ENCODE measurements around the gene RNF7. TPM values are rescaled to one million over a fixed set of nuclear protein-coding genes. Genes with fewer than 3 reads are reported as not detected.

RNF7 gene
- total RNA-seq, 1 experiment from 2014 or later: 126 TPM

GRCh38 chr3:141708367-141708766, 29.7 kb upstream of the RNF7 start:
- H3K27me3 Mint-ChIP-seq (ENCODE audit: low read depth): no peaks in the 10 kb centered on the region
- Histone ChIP-seq H3K9ac (ENCODE audit: extremely low read depth, insufficient read length, low read length) (no peak overlapping the region), H2BK15ac (ENCODE audit: low read depth, low read length) (no peak overlapping the region), H2BK5ac (ENCODE audit: insufficient read length, low read length) (no peak overlapping the region), H3K14ac (ENCODE audit: insufficient read depth, low read length) (no peak overlapping the region), H2AFZ (ENCODE audit: low read length) (no peak overlapping the region), H3K27me3 (ENCODE audit: insufficient read depth, low read length) (no peaks in the 10 kb centered on the region), H3K23me2 (ENCODE audit: insufficient read length, low read depth, low read length, poor library complexity, severe bottlenecking) (no peaks in the 10 kb centered on the region), H2BK20ac (ENCODE audit: low read depth, low read length, poor library complexity, severe bottlenecking) (no peak overlapping the region), H4K20me1 (ENCODE audit: control insufficient read depth, insufficient read depth, insufficient read length) (no peaks in the 10 kb centered on the region), H4K5ac (ENCODE audit: insufficient read length, low read depth, low read length) (no peak overlapping the region), H3K18ac (ENCODE audit: insufficient read length, low read depth, low read length) (no peak overlapping the region), H2BK120ac (ENCODE audit: low read depth, low read length, poor library complexity, severe bottlenecking) (no peak overlapping the region), H3K56ac (ENCODE audit: insufficient read length, low read depth, low read length) (no peak overlapping the region), H3K23ac (ENCODE audit: insufficient read length, low read depth, low read length) (no peak overlapping the region), H3K4ac (ENCODE audit: low read depth, low read length) (no peak overlapping the region), H4K91ac (ENCODE audit: insufficient read length, low read depth, low read length) (no peak overlapping the region), H2BK12ac (ENCODE audit: insufficient read length, low read depth, low read length) (no peak overlapping the region), H3T11ph (ENCODE audit: low read length) (no peak overlapping the region), H3K4me2 (ENCODE audit: insufficient read depth, insufficient read length, low read length) (no peak overlapping the region), H3K27ac (ENCODE audit: insufficient read length, low read depth, low read length) (no peak overlapping the region), H3K9me3 (ENCODE audit: control insufficient read depth, low read depth, low read length) (no peaks in the 10 kb centered on the region), H3K79me2 (ENCODE audit: insufficient read depth, low read length) (no peaks in the 10 kb centered on the region), H4K8ac (replicated peaks; ENCODE audit: insufficient read length, low read depth, low read length) (no peak overlapping the region), H2AK5ac (ENCODE audit: insufficient read length, low read length) (no peak overlapping the region), H3K79me1 (ENCODE audit: insufficient read depth, low read depth, low read length, poor library complexity, severe bottlenecking) (no peaks in the 10 kb centered on the region), H3K4me1 (ENCODE audit: insufficient read depth, low read length) (no peaks in the 10 kb centered on the region)
- WGBS (ENCODE audit: extremely low coverage, insufficient read length, low lambda C conversion rate): no CpG with 5 or more reads among the region's 4 CpGs
- H3K36me3 Mint-ChIP-seq (ENCODE audit: insufficient read depth in 1 of 3, low read depth in 3 of 3): no peaks in the 10 kb centered on the region
- DNase-seq: no peak
- peaks cover 0 to 3% of the 10 kb centered on the region in 2 experiments; a peak in 1 of 5 replicates for H3K9me3 Mint-ChIP-seq
- no peak overlapping the region for H3K27ac Mint-ChIP-seq
- no peaks in the 10 kb centered on the region; a peak in 1 of 4 replicates for H3K4me1 Mint-ChIP-seq
- no peak overlapping the region for H3K4me3 Mint-ChIP-seq
- TF ChIP-seq CTCF (conservative IDR thresholded peaks at IDR 0.05): no peak
